ENCODE results near the gene MUS81. TPM values are rescaled to one million over a fixed set of nuclear protein-coding genes. Genes with fewer than 3 reads are reported as not detected.

MUS81 gene
- total and polyA plus RNA-seq, 9 of the 15 experiments (the other 6 are each of a cell fraction or from before 2014, with no cell fraction given) = 13.4 to 118 (median 53.7) TPM

DNA sequence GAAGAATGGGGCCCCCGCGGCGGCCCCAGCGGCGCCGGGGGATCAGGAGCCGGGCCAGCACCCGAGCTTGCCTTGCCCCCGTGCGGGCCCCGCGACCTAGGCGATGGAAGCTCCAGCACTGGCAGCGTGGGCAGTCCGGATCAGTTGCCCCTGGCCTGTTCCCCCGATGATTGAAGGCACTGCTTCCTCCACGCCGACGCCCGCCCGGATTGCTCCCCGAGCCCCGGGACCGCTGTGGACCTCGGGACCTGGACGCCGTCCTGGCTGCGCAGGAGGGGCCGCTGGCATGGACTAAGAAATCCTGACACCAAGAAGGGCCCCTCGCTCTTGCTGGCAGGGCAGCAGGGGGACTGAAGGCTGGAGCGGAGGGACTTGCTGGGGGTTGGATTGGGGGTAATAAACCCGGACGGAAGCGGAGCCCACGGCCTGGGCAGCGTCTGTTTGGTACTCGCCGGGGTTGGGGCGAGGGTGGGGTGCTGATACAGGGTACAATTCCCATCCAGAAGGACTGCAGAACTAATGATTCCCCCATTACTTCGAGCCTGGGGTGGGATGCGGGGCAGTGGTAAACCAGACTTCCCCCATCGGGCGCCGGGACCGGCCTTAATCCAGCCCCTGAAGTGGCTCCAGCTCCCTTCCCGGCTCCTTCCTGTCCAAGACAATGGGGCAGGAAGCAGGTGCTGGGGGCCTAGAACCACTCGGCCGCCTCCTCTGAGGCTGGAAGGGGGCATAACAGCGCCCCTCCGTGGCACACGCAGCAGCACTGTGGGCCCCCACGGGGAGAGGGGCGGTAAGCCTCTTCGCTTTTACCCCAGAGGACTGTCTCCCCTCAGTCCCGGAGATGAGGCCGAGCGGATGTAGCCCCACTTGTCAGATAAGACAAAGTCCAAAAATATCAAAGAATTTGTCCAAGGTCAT lies 31.2 kb downstream of the MUS81 start (continued):
- TF ChIP-seq, protein P1, sequence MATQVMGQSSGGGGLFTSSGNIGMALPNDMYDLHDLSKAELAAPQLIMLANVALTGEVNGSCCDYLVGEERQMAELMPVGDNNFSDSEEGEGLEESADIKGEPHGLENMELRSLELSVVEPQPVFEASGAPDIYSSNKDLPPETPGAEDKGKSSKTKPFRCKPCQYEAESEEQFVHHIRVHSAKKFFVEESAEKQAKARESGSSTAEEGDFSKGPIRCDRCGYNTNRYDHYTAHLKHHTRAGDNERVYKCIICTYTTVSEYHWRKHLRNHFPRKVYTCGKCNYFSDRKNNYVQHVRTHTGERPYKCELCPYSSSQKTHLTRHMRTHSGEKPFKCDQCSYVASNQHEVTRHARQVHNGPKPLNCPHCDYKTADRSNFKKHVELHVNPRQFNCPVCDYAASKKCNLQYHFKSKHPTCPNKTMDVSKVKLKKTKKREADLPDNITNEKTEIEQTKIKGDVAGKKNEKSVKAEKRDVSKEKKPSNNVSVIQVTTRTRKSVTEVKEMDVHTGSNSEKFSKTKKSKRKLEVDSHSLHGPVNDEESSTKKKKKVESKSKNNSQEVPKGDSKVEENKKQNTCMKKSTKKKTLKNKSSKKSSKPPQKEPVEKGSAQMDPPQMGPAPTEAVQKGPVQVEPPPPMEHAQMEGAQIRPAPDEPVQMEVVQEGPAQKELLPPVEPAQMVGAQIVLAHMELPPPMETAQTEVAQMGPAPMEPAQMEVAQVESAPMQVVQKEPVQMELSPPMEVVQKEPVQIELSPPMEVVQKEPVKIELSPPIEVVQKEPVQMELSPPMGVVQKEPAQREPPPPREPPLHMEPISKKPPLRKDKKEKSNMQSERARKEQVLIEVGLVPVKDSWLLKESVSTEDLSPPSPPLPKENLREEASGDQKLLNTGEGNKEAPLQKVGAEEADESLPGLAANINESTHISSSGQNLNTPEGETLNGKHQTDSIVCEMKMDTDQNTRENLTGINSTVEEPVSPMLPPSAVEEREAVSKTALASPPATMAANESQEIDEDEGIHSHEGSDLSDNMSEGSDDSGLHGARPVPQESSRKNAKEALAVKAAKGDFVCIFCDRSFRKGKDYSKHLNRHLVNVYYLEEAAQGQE (IDR thresholded peaks at IDR 0.05; ENCODE audit: borderline replicate concordance) = peak; percentile 27; the same call in 1 of the 2 replicates
- TF ChIP-seq, protein P1 (CRISPR knock-in tag; IDR thresholded peaks at IDR 0.05; ENCODE audit: low read depth) = no peak
- no peak for TF ChIP-seq KAT2B (IDR thresholded peaks at IDR 0.05; ENCODE audit: low read depth, low read length)
- TF ChIP-seq CBX5 (IDR thresholded peaks at IDR 0.05; ENCODE audit: borderline replicate concordance, low read depth) = no peak
- TF ChIP-seq KDM2B (CRISPR knock-in tag; IDR thresholded peaks at IDR 0.05) = no peak
- TF ChIP-seq MTA3 (IDR thresholded peaks at IDR 0.05; ENCODE audit: borderline replicate concordance) = peak; percentile 58
- TF ChIP-seq NCOR1 (IDR thresholded peaks at IDR 0.05) = peak; percentile 43
- TF ChIP-seq ZNF174 (CRISPR knock-in tag; IDR thresholded peaks at IDR 0.05) = no peak
- no peak for TF ChIP-seq CSDE1 (IDR thresholded peaks at IDR 0.05)
- no peak; the same call in 1 of the 2 replicates for TF ChIP-seq RBM15 (IDR thresholded peaks at IDR 0.05; ENCODE audit: insufficient read depth, low read length)
- TF ChIP-seq TGIF2 (CRISPR knock-in tag; IDR thresholded peaks at IDR 0.05) = peak; percentile 67; the same call in 1 of the 2 replicates
- TF ChIP-seq, protein P2, sequence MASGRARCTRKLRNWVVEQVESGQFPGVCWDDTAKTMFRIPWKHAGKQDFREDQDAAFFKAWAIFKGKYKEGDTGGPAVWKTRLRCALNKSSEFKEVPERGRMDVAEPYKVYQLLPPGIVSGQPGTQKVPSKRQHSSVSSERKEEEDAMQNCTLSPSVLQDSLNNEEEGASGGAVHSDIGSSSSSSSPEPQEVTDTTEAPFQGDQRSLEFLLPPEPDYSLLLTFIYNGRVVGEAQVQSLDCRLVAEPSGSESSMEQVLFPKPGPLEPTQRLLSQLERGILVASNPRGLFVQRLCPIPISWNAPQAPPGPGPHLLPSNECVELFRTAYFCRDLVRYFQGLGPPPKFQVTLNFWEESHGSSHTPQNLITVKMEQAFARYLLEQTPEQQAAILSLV (tag; IDR thresholded peaks at IDR 0.05) = no peak
- TF ChIP-seq, protein P3, sequence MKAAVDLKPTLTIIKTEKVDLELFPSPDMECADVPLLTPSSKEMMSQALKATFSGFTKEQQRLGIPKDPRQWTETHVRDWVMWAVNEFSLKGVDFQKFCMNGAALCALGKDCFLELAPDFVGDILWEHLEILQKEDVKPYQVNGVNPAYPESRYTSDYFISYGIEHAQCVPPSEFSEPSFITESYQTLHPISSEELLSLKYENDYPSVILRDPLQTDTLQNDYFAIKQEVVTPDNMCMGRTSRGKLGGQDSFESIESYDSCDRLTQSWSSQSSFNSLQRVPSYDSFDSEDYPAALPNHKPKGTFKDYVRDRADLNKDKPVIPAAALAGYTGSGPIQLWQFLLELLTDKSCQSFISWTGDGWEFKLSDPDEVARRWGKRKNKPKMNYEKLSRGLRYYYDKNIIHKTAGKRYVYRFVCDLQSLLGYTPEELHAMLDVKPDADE (conservative IDR thresholded peaks at IDR 0.05; ENCODE audit: control insufficient read depth, low read depth, low read length) = peak; percentile 75; the same call in 1 of the 2 replicates
- TF ChIP-seq ATF7 (IDR thresholded peaks at IDR 0.05) = no peak
- TF ChIP-seq RBM39 (optimal IDR thresholded peaks at IDR 0.05; ENCODE audit: low read depth, low read length) = peak; percentile 59
- TF ChIP-seq OTX1 (CRISPR knock-in tag; IDR thresholded peaks at IDR 0.05) = 0 out of 2 replicates have a peak, but pooled peaks have one; percentile 12
- no peak for TF ChIP-seq ZEB2 (IDR thresholded peaks at IDR 0.05)
- TF ChIP-seq THRAP3 (IDR thresholded peaks at IDR 0.05; ENCODE audit: borderline replicate concordance) = peak; percentile 82; the same call in 1 of the 2 replicates
- no peak; the same call in 1 of the 2 replicates for TF ChIP-seq ZNF764 (CRISPR knock-in tag; IDR thresholded peaks at IDR 0.05; ENCODE audit: low read depth)
